AG08396 (cell line): Measurements from ENCODE around the gene PYROXD2.
A peak's percentile ranks its signal among the peaks of the same experiment; 100 is the strongest.

Experiments
- DNase-seq: peaks from one replicate; pipeline ENCODE4 v3.0.0; 2012; ENCODE audit warnings: low spot score, mixed read lengths

Gene PYROXD2

DNA sequence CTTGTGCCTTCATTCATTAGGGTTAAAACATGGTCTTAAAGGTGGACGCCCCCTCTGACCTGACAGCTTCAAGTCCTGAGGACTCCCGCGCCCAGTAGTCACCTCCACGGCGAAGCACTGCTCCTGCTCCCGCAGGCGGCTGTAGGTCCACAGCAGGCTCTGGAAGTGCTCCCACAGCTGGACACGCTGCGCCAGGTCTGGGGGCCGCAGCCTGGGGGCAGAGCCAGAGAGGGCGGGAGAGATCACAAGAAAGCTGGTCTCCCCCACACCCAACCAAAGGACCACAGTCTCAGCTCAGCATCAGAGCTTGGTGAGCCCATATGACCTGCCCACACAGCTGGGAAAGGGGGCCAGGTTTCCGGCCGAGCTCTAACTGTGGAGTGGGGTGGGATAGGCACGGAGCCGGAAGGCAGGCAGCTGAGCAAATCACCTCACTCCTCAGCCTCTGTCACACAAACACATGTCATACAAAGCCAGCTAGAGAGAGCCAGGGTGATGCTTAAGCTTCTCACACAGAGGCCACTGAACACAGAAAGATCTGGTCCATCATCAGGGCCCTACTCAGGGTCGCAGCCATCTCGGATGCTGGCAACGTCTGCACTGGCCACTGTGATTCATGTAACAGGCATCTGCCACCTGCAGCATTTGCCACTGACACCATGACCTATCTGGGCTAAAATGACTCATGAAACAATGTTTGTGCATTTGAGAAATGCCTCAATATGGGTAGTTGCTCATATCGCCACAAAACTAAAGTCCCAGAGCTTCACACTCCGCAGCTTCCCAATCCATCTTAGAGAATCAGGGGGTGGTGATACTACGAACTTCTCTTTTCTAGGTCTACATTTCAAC lies 19.1 kb upstream of the PYROXD2 start:
- DNase-seq = peak; percentile 61

DNA sequence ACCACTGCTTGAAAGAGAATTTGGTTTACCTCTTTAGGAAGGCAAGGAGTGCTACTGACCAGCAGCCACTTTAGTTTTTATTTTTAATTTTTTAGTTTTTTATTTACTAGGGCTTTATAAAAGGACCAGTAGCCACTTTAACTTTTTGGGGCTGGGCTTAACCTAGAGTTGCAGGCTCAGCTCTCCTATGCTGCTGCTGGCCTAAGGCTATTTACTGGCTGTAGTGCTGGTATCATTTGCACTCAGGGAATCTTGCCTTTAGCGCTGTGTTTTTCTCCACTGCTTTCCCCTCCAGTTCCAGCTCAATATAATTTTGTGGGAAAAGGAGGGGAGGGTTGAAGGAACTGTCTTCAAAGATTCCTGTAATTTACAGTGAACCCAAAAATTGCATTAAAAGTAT lies 18.4 kb upstream of the PYROXD2 start:
- DNase-seq = no peak

DNA sequence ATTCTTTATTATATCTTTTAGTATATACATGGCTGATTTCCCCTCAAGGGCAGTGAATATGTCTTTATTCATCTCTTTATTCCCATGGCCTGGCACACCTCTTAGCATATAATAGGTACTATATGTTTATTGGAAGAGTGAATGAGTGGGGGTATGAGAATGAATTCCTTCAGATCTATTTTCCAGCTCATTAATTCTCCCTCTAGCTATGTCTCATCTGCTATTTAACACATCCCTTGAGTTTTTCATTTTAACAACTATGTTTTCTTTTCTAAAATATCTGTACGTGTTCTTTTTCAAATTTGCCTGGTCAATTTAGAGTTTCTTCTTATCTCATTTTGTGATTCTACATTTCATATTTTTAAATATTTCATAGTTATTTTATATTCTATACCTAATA lies 17.3 kb upstream of the PYROXD2 start:
- no peak for DNase-seq

DNA sequence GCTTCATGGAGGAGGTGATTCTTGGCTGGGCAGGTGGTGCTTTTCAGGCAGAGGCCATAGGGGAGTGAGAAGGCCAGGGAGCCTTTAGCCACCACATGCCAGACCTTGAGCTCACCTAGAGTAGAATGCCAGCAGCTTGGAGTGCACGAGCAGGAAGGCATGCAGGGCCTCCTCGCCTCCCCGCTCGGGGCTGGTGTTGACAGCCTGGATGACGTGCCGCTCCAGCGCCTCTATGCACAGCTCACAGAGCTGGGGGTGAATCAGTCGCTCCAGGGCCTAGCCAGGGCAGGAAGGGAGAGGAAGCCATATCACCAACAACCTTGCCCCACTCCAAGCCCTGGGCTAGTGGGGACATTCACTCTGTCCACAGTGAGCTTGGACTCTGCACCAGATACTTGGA lies 16.0 kb upstream of the PYROXD2 start:
- DNase-seq = no peak

DNA sequence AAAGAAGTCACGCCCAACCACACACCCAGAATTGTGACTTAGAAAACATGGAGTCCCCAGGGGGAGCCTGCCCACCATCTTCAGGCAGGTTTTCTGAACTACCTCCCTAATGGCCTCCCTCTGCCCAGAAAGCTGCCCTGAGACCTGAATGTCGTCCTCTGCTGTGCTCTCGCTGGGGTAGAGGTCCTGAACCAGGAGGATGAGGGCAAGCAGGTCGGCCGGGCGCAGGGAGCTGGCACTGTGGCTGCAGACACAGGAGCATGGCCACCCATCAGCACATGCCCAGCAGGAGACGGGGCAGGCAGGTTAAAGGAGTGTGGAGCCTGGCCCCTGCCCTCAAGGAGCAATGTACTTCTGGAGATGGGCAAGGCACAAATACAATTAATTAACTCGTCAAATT lies 15.4 kb upstream of the PYROXD2 start:
- DNase-seq = no peak

DNA sequence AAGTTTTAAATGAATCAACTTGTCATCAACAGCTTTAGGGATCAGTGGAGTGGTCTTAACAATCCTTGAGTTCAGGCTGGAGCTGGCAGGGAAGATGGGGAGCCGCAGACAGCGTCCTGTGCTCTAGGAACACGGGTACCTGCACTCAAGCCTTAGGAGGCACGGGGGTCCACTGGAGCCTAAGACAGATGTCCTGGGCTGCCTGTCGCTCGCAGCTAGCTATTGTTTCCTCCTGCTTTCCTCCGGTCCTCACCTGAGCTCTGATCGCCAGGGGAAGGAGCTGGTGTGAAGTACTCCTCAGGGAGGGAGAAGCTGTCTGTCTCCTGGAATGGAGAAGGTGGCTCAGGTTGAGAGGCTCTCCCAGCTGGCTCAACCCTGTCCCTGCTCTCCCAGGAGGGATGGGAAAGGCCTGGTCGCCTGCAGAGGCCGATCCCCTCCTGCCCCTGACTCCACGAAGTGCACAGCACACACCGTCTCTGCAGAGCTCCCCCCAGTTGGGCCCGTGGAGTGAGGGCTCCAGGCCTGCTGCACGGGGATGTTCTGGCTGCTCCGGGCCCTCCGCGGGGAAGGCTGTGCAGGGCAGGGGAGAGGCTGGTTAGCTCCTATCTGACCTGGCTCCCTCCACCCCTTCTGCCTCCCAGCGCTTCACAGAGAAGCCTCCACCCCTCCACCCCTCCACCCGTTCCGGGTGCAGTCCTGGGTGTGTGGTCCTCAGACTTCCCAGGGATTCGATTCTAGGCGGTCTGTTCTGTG lies 14.5 kb upstream of the PYROXD2 start:
- DNase-seq = no peak

DNA sequence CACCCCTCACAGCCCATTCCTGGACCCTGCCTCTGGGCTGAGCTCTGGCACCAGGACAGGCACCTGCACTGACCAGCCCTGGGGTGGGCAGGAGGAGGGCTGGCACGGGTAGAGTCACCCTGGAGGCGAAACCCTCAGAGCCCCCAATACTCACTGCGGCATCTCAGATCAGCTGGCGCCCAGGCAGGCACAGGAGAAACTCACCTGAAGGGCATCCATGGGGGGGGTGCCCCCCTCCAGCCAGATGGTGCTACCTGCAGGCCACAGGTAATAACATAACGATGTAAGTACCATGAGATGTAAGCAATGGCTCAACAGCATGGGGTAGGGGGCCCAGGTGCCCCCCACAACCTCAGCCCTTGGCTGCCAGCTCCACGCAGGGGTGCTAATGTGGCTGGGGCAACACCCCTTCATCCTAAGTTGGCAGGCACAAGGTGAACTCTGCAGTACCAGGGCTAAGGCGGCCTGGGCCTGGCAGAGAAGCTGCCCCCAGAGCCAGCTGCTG lies 12.1 kb upstream of the PYROXD2 start:
- no peak for DNase-seq

DNA sequence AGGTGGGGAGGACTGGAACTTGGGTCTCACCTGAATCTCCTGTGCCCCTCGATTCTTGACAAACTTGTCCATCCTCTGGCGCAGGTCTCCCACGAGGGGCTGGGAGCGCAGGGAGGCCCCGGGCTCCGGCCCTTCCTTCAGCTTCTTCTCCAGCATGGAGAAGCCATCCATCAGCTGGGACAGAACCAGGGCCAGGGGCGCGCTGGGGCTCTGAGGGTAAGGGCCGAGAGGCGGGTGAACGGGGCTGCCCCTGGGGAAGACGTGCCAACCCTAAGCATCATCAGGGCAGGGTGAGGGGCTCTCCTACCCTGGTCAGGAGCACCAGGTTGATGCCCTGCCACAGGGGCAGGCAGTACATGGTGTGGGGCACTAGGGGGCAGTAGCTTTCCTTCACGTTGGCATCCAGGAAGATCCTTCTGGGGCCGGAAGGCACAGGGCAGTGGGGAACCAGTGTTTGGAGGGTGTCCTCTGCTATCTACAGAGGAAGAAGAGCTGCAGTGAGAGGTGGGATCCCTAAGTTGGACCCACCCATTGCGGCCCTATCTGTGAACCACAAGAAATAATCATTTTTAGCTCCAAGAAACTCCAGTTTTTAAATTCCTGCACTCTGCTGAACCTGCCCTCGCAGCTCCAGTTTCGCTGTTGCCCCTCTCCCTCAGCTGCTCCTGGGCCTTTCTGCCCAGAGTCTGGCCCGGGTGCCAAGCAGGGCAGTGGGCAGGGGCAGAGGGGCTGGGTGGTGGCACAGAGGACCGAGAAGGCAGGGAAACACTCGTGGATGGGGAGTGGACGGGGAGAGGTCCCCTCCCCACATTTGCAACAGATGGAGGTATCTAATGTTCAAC lies 10.8 kb upstream of the PYROXD2 start:
- peak; percentile 71 for DNase-seq

DNA sequence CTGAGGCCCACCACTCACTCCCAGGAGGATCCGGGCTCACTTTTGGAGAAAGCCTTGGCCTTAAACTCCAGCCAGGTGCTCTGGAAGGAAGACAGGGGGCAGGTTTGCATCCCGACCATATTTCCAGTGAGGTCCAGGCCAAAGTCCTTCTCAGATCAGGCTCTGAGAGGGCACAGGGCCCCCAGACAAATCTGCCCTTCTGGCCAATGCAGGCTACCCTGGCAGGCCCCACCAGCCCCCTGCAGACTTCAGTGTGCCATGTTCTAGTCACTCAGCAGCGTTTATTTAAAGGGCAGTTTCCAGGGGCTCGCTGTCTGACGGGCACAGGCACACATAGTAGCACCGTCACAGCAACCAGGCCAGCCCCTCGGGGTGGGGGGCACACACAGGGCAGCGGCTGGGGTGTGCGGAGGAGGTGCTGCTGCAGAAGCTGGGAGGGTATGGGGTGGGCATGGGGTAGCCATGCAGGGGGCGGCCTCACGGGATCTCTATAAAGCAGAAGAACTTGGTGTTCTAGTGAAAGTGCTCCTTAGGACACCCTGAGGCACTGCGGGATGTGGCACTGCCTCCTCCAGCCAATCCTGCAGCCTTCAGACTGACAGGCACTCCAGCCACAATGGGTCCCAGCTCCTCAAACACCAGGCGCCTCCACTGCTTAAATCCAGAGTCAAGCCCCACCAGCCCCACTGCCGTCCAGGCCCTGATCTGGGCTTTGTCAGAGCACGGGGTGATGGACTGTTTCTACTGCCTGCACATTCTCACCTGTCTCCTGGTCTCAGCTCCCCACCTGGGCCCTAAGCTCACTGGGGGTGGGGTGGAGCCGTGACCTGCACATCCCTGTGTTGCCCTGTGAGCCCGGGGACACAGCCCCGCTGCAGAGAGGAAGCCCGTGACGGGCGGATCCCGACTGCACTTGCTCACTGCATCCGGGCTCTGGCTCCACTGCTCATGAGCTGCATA lies 9.6 kb upstream of the PYROXD2 start:
- DNase-seq = no peak

DNA sequence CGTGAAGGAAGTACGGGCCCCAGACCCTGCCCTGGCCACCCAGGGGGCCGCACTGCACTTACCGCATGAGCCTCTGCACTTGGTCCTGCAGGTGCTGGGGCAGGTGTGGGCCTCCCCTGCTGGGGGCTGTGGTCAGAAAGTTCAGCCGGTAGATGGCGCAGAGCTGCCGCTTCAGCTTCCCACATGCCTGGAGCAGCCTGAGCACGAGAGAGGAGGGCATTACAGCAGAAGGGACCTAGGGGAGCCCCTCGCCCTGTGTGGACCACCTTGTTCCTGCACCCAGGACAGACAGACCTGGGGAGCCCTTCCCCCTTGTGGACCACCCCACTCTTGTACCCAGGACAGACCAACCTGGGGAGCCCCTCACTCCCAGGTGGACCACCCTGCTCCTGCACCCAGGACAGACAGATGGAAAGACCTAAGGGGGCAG lies 8.7 kb upstream of the PYROXD2 start:
- DNase-seq = no peak

DNA sequence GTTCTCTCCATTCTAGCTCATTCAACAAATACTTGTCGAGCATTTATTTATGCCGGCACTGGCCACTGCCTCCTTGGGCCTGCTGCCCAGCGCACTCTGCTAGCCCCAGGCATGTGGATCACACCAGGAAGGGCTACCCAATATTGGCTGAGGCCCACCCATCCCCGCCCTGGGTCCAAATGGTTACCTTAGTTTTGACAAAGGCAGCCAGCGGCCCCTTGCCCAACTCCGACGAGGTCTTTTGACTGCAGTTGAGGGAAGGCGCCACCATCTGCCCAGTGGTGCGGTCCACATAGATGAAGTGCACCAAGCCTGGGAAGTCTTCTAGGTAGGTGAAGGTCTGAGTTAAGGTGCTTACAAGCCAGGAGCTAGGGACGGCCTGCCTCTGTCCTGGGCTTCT lies 7.2 kb upstream of the PYROXD2 start:
- no peak for DNase-seq

DNA sequence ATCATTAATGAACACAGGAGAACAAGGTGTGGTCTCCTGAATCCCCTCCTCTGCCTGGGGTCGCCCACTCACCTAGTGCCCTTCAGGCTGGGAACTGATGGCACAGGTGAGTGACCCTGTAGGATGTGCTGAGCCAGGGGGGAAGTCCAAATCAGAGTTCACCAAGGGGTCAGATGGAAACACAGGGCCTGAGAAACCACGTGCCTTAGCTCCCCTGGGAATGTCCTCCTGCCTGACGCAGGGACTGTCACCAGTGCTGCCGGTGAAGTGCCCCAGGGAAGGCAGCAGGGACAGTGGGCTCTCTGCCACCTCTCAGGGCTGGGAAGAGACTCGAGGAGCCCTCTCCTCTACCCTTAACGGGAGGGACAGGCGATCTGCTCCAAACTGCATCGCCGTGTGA lies 5.8 kb upstream of the PYROXD2 start:
- DNase-seq = no peak

DNA sequence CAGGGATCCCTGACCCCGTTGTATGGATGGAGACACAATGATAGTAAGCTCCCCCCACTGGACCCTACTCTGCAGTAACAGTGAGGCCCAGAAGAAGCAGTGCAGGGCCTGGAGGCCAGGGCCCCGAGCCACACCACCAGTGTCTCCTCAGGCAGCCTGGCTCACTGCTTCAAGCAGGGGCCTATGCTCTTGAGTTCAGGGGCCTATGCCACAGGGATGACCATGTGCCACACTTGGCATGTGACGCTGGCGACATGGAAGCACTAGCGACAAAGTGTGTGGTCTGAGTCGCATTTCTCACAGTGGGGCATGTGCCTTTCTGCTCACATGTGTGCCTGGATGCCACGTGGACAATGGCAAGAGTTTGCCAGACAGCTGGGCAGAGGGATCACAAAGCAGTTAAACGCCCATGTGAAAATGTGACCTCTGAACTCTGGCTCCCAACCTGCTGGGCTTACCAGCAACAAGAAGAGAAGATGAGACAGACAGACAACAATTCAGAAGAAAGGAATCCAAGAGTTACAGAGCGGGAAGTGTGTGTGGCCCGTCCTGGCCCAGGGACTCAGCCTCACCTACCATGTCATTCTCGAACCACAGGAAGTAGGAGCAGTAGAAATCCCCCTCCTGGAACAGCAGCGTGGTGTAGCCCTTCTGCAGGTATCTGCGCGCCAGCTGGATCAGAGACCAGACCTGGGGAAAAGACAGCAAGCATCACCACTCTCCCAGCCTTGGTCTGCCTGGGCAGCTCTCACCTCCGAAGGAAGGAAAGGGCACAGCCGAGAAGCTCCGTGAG lies 4.7 kb upstream of the PYROXD2 start:
- DNase-seq = no peak

DNA sequence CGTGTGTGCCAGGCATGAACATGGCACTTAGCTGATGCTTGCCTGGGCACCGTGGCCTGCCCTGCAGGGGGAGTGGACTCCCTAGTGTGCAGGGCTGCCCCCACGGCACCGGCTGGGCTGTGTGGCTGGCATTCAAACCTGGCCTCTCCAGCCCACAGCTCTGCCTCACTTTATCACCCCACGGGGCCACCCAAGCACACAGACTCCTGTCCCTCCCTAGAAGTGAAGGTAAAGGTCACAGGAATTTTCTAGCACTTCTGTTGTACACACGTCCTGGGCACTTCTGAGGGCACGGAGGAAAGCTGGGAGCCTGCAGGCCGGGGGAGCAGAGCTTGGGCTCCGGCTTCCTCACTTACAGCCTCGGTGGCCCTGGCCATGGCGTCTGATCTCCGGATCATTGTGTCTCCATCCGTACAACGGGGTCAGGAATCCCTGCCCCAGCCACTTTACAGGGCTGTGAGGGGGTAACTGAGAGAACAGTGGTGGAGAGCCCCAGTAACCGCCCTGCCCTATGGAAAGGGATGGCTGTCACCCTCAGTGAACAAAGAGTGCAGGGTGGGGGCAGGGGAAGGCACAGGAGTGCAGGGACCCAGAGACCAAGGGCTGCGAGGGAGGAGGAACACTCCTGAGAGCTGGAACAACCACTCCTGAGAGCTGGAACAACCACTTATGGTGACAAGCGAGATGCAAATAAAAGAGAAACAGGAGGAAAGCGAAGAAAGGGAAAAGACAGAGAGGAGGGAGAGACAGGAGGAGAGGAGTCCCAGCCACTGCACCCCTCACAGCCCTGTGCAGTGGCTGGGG lies 3.9 kb upstream of the PYROXD2 start:
- no peak for DNase-seq

DNA sequence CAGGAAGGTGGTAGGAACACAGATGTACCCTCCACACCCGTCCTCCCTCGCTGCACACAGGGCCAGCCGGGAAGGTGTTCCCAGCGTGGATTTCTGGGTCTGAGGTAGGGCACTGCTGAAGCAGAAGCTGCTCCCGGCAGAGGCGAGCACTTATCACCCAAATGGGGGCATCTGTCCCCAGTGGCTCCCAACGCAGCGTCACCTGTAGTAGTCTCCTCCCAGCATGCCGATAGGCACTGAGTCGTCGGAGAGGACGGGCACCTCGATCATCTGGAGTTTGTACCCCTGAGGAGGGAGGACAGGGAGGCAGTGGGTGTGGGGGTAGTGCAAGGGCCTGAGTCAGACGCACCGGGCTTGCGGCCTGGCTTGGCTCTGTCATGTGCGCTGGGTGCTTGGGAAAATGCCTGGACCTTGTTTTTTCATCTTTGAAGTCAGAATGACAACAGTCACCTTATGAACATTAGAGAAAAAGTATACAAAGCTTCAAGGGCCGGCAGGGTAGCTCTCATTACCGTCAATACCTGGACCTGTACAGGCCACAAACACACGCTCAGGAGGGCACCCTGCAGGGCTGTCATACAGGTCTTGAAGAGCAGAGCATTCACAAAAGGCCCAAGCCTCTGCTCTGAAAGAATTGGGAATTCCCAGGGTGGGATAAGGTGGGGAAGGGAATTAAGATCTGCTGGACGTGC lies 3.1 kb upstream of the PYROXD2 start:
- DNase-seq = no peak

DNA sequence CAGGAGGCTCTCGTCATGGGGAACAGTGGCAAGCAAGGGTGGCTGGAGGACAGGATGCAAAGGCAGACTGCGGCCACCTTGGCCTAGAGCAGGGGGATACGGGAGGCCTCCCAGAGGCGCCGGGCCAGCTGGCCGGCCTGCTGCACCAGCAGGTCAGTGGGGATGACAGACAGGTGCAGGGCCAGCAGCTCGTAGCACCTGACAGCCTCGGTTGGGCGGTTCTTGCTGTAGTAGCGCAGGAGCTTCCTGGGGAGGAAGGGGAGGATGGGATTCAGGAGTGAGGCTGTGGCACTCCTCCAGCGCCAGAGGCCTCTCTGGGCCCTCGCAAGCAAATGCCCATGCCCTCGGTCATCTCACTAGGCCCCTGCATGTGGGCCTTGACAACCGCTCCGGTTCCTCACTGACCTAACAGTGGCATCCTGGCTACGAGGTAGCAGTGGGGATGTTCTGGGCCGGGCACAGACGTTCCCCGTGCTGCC lies 2.5 kb upstream of the PYROXD2 start:
- no peak for DNase-seq

DNA sequence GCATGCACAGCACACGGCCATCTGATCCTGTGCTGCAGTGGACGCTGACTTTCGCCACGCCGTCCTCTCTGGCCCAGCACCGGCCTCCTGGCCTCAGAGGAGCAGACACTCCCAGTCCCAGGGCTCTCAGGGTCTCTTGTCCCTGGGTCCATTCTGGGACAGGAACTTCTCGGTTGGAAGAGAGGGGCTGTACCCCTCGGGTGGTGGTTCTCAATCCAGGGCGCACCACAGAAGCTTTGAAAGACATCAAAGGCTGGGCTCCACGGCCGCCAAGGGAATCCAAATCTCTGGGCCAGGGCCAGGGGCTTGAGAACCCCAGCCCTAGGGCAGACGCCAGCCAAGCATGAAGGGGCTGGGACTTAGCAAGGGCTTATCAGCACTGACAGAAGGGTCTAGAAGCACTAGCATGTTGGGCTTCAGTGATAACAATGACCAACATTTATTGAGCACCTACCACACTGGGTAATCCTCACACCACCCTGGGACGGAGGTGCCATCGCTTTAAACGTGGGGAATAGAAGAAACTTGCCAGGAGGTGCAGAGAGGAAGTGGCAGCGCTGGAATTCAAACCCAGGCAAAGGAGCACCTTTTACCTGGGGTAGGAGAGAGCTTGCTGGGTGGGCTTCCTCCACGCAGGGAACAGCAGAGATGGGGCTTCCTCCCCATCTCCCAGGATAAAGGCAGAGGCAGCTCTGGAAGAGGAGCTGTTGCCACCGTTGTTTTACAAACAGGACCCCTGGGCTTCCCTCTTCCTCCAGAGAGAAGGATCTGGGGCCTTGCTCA lies 1.8 kb upstream of the PYROXD2 start:
- DNase-seq = no peak

DNA sequence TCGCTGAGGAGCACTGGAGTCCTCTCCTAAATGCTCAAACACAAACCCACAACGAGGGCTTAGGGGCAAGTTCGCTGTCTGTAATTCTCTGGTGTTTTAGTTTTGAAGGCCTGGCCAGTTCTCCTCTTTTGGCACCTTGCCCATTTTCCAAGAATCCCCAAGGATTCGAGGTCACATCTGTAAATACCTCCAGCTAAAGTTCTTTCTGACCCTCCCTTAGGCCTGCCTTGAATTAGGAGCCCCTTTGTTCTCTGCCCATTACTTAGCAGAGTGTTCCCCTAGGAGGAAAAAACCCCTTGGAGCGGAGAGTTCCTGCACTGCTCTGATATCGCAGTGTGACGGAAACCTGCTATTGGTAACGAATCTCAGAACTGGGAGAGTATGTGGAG lies 743 bp upstream of the PYROXD2 start:
- no peak for DNase-seq
